ENCODE data around the gene JPH3.

The JPH3 gene

DNA sequence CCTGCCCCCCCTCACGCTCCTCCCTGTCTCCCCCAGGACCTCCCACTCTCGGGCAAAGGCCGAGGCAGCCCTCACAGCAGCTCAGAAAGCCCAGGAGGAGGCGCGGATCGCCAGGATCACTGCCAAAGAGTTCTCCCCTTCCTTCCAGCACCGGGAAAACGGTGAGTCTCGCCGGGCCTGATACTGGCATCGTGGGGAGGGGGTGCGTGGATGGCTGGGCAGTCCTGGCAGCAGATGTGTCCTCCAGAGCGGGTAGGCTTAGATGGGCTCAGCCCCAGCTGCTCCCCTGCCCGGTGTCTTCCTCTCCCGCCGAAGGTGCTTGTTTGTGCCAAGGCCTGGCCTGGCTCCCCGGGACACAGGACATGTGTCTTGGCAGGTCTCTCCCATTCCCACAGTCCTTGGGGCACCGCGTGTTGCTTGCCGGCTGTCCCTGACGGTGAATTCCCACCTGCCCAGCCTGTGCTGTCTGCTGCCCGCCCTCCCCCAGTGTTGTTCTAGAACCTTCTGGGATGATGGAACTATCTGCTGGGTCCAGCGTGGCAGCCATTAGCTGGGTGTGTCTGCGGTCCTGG, 81.9 kb downstream of the JPH3 start:
- ATAC-seq = no peak

GRCh38 chr16:87684711-87685404, 82.5 kb downstream of the JPH3 start:
- ATAC-seq = no peak

DNA sequence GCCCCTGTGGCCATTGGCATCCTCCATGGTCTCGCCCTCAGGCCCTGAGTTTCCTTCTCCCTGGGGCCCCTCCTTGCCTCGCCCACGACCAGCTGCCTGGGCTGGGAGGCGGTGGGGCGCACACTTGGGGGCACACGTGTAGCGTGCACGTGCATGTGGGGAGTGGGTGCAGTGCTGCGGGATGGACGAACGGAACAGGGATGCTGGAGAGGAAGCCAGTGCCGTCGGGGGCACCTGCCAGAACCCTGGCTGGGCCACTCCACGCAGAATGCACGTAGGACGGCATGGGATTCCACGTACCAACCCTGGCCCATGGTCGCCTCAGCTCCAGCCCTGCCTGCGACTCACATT, 83.1 kb downstream of the JPH3 start:
- ATAC-seq = no peak

GRCh38 chr16:87685766-87686165, 83.5 kb downstream of the JPH3 start:
- ATAC-seq = no peak

GRCh38 chr16:87686697-87687096, 84.4 kb downstream of the JPH3 start:
- ATAC-seq = no peak

GRCh38 chr16:87687126-87687910, 85.0 kb downstream of the JPH3 start:
- no peak for ATAC-seq

DNA sequence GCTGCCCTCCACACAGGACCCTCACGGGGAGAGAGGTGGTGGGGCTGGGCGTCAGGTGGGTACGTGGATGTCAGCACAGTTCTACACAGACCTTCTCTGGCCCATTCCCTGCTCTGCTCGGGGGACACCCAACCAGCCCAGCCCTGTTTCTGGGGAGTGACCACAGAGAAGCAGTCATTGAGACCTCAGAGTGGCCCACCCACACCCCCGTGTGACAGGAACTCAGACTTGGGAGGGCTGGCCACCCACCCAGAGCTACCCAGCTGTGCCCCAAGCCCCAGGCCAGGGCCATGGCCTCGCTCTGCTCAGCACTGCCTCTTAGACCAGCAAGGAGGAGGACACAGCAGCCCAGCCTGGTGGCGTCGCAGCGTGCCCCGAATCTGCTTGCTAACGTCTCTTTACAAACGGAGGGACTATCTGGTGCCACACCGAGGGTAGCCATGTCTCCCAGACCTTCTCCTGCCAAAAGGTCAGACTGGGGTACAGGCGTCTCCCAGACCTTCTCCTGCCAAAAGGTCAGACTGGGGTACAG, 85.8 kb downstream of the JPH3 start:
- no peak for ATAC-seq

- ATAC-seq = no peak
Observed at GRCh38 chr16:87688876-87689815, 86.8 kb downstream of the JPH3 start.

DNA sequence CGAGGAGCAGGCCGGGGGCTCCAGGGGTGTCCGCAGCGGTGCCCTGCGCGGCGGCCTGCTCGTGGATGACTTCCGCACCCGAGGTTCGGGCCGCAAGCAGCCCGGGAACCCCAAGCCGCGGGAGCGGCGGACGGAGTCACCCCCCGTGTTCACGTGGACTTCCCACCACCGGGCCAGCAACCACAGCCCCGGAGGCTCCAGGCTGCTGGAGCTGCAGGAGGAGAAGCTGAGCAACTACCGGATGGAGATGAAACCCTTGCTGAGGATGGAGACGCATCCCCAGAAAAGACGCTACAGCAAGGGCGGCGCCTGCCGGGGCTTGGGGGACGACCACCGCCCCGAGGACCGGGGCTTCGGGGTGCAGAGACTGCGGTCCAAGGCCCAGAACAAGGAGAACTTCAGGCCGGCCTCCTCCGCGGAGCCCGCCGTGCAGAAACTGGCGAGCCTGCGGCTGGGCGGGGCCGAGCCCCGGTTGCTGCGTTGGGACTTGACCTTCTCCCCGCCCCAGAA, 87.7 kb downstream of the JPH3 start:
- no peak for ATAC-seq

- ATAC-seq = no peak
Observed at GRCh38 chr16:87690911-87691685, 88.8 kb downstream of the JPH3 start.

DNA sequence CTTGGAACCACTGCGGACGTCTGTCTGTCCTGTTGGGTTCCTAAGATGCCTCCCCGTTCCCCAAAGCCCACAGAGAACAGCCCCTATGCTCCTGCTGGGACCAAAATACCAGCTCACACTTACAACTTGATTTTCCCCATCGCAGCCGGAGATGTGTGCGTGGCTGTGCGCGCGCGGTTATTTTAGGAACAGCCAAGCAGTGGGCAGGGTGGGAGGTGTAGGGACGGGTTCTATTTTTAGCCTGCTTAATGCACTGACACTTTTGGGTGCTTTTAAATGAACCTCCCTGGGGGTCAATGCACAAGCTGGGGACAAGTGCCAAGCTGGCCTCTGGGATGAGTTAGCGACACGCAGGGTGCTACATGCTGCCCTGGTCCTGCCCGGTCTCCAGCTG, 89.4 kb downstream of the JPH3 start:
- ATAC-seq = no peak

GRCh38 chr16:87692176-87692575, 89.9 kb downstream of the JPH3 start:
- no peak for ATAC-seq

DNA sequence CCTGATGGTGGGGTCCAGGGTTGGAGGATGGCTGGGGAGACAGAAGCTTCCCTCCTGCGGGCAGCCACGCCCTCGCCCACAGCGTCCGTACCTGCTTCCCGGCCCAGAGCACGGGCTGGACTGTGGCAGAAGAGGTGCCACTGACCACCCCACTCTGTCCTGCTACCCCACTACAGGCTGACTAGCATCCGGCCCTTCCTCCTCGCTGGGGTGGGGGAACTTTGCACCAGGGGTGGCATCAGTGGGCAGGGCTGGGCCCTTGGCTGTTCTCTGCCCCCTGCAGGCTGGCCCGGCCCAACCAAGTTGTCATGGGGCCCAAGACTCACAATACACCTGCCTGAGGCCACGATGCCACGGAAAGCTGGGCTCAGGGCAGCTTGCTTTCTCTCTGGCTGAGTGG, 90.4 kb downstream of the JPH3 start:
- no peak for ATAC-seq

GRCh38 chr16:87693827-87694226, 91.5 kb downstream of the JPH3 start:
- no peak for ATAC-seq

- no peak for ATAC-seq
Observed at GRCh38 chr16:87694441-87695125, 92.3 kb downstream of the JPH3 start.

DNA sequence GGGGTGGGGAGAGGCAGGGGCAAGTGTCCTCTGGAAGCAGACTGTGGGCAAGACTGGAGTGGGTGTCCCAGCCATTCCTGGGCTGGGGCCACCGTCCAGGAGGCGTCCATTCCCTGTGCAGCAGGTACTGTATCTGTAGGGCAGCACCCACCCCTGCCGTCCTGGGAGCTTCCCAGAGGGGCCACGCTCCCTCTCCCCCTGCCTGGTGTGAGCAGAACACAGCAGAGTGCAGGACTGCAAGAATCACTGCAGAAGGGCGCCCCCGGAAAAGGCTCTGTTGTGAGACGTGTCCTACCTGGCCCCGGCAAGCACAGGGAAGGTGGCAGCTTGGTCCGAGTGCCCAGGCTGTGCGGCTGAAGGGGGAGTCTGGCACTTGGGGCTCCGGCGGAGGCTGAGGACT, 93.2 kb downstream of the JPH3 start:
- no peak for ATAC-seq

DNA sequence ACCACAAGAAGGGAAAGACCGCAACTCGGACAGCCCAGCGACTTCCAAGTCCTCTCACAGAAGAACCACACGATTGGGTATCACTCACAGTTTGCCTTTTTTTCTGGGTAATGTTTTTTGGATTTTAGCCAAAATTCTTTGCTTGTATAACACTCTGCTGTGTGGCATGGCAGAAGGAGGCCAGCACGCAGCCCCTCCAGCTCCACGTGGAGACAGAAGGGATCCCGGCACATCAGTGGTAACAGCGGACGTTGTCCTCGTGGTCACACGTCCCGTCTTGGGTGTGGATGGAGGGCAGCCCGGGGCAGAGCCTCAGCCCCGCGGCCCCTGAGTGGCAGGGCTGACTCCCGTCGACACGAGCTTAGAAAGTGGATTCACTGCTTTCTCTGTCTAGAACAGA, 94.4 kb downstream of the JPH3 start:
- ATAC-seq = no peak

- ATAC-seq = no peak
Observed at GRCh38 chr16:87697256-87697655, 94.9 kb downstream of the JPH3 start.

- ATAC-seq = no peak
Observed at GRCh38 chr16:87697792-87698191, 95.5 kb downstream of the JPH3 start.

- ATAC-seq = peak; percentile 30 to 46
Observed at GRCh38 chr16:87698241-87698640, 95.9 kb downstream of the JPH3 start.

DNA sequence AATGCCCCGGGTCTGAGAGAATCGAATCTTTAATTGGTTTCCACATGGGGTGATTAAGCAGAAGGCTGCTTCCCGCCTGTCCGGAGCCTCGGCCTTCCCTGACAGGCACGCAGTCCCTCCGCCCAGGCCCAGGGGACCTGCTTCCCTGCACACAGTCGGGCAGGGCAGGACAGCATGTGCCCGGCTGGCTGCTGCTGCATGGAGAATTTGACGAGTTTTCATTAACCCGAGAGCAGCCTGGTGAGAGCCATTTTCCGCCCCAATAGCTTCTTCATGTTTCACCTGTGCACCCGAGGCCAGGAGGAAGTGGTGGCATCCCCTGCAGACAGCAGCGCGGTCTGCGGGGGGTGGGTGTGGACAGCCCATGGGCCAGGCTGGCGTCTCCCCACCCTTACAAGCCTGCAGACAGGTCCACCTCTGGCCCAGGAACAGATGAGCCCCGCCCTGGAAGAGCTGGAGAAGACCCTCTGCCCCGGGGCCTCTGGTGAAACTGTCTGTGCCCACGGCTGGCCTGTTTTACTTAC, 96.4 kb downstream of the JPH3 start:
- ATAC-seq = no peak
